Medulla oblongata (tissue), 1 donor: Measurements from ENCODE around the gene ZIC4.

ENCODE experiments used
- DNase-seq: peaks from one replicate; pipeline ENCODE4 v3.0.0-alpha.2; 2015; ENCODE audit errors: extremely low spot score

Gene ZIC4

GRCh38 chr3:147371771-147372340, 34.5 kb downstream of the ZIC4 start:
- no peak for DNase-seq

GRCh38 chr3:147371140-147371539, 35.2 kb downstream of the ZIC4 start:
- DNase-seq, result no peak

GRCh38 chr3:147370349-147370748, 36.0 kb downstream of the ZIC4 start:
- no peak for DNase-seq

DNA sequence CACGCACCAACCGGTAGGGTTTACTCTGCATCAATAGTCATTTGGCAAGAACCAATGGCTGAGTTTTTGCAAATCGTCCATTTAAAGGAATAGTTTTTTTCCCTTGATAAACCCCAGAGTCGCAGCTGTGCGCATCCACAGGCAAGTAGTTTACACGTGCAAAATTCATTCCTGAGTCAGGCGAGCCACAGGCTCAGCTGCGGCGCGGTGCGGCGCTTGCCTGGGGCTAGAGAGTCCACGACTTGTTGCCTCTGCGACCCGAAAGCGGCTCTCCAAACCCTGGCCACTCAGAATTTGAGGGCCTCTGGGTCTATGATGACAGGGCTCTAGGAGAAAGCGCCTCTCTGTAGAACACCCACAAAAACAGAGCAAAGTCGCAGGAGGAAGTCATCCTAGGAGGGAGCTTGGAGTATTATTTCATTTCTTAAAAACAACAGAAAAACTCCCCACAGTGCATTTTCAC, 36.7 kb downstream of the ZIC4 start:
- no peak for DNase-seq

DNA sequence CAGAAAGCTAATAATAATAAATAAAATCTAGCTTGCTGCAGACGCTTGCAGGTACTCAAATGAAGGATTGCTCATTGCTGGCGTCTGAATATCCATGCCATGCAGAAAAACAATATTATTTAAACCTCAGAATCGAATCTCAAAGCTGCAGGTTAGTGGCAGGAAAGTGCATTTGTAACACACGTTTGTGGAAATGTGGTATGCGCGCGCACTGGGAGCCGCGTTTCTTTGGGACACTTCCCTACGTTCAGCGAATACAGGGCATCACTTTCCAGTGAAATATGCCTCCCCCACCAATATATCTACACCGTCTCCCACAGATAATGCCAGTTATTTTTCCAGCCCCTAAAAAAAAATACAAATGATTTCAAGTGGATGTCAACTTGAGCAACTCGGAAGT, 37.1 kb downstream of the ZIC4 start:
- DNase-seq, result no peak

DNA sequence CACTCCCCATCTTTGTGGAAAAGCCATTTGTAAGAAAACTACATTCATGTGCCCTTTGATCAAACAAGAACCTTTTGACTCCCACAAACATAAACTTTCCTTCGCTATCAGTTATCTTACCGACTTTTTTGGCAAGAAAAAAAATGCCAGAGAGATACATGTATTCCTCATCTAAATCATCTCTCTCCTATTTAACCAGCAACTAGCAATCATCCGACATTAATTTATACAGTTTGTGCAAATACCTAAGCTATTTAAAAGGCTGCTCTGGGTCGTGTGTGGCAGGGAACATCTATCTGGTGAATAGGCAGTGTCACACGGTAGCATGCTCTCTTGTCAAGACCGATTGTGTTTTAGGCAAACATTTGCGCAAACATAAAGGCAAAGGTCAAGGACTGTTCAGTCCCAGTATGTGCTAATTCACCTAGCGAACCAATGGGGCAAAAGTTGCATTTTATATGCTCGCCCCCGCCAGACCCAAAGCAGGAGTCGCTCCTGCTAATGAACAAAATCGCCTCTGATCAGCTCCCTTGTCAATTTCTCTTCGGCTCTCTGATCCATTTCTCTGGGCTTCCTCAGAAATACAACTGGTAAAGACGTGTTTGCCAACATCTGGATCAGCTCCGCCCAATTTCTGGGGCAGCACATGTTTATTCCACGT, 37.7 kb downstream of the ZIC4 start:
- DNase-seq, result no peak

DNA sequence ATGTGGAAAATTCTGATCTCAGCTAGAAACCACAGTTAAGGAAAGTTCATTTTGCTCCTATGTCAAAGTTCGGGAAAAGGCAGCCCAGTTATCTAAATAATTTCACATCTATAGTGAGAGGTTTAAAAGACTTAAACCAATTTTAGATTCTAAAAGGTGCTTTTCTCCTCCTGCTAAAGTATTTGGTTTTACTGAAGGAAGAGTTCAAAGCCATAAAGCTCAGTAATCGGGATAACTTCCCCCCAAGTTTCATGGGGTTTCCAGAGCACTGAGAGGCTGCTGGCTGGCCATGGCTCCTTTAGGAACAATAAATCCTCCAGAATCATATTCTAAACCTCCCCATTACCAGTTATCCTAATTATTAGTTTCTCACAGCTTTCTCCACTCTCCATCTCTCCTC, 38.2 kb downstream of the ZIC4 start:
- no peak for DNase-seq

- DNase-seq, result no peak
These were observed 38.7 kb downstream of the ZIC4 start for GRCh38 chr3:147367676-147368075.

DNA sequence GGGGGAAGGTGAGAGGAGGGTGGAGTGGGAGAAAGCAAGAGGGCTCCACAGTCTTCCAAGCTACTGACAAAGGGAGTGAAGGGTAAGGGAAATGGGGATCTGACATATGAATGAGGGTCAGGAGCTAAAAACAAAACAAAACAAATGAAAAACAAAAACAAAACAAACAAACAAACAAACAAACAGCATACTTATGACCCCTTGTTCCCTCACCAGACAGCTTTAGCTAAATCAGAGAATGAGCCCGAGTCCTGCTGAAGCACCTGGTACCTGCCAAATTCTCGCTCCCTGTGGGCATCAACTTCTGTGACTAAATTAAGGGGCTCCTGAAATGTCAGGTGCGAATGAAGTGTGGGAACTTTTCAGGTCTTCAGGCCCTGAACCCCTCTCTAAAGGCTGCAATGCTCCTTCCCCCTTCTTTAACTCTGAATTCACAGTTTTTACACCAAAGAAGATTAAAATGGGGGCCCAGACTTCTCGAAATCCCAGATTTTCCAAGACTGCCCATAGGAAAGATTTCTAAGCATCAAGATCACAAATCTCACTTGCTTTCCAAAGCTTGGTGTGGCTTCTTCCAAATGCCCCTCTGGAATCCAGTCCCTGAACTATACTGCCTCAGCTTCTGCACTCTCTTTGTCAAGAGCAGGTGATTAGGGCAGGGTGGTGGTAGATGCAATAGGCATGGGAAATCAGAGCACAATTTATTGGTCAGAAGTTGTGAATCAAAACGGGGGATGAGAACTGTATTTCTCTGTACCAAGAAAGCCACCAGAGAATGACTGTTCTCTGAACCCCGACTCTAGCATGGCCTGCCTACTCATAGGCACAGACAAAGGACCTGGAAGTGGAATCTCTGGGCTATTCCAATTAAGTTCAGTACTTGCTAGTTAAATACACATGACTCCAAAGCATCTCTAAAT, 40.9 kb downstream of the ZIC4 start:
- DNase-seq, result no peak

DNA sequence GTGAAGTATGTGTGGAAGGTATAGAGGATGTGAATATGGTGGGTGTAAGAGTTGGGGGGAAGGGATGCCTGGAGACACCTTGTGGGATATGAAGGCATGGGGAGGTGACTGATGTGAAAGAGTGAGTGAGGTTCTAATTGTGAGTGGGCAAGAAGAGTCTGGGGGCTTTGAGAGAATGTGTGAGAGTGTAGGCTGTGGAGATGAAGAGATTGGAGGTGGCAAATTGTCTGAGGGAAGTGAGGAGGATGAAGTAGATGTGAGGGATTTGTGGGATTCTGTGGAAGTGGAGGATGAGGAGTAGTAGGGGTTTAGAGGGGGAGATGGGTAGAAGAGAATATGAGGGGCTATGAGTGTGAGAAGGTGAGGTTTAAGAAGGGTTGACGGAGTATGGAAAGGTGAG, 41.6 kb downstream of the ZIC4 start:
- DNase-seq, result no peak

GRCh38 chr3:147361454-147362420, 44.6 kb downstream of the ZIC4 start:
- DNase-seq, result no peak

- DNase-seq, result no peak
These were observed 45.5 kb downstream of the ZIC4 start for GRCh38 chr3:147360646-147361453.

DNA sequence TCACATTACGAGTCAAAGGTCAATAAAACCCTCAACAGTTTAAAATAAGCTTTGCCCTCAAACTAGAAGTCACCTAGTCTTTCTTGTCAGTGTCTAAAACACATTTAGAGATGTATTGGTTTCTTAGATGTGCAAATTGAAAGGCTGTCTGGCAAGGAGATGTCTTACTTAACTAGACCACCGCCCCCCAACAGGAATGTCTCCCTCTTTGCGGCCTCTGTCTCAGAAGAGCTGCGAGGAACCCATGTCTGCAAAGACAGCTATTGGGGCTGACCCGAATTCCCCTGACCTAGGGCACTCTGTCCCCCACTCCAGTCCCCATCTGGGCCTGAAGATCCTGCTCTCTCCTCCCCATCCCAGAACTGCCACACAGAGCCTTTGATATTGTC, 46.3 kb downstream of the ZIC4 start:
- no peak for DNase-seq

DNA sequence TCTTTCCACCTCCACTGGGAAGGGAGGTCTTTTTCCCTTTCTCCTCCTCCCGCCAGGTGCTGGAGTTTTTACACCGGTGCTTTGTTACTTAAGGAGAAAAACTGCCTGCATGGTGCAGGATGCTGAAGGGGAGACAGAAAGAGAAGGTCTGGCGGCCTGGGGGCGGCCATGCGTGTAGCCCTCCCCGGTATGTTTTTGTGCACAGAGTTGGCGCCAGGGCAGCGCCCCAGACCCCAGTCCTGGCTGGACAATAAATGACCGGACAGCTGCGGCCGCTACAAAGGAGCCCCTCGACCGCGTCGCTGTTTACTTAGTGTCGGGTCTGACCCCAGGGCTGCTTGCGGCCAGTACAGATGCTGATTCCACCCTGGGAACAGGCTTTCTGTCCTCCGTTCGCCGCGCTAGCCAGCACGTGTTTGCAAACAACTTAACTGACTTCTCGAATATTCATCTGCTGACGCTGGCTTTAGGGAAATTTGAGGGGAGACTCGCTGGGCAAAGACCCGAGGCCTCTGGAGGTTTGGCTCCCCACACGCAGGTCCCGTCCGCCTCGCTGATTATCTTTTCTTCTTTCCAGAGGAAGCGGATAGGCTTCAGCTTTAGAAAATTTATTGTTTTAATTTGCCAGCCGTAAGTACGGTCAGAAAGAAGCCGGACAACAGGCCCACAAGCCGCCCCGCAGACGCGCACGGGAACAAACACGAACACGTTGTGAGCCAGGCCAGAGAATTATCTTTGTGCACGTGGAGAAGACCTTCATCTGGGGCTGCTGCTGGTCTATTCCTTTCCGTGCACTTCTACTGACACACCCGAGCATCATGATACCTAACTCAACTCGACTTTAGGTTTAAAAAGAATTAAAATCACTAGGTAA, 46.9 kb downstream of the ZIC4 start:
- no peak for DNase-seq

DNA sequence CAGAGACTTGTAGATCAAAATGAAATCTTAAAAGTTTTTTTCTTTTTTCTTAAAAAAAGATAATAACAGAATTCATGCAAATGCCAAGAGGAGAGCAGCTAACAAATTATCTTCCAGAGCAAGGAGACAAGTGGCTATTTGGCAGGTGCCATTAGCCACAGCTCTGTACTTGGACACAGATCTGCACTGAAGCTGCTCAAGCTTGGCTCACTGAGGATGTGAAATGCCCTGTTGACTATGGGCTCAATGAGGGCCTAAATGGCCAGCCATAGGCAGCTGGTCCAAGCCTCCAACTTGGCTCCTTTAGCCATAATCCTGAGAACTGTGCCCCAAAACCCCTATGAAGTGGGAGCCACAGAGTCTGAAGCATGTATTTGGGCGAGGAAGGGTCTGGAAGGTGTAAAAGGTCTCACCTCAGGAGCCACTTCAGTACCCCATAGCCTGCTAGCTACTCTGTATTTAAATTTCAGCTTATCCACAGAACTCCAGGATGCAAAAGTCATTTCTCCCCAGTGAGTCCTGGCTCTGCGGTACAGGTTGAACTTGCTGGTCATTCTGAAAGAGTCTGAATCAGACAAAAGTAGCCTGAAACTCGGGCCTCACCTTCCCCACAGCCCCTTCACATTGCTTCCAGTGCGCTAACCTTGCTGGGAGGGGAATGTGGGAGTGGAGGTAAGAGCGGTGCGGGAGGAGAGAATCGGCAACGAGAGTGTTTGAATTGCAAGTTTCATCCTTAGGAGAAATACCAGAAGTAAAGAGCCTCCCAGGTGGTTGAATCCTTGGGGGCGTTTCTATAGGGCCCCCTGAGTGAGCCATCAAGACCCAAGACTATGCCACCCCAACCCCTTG, 48.0 kb downstream of the ZIC4 start:
- DNase-seq, result no peak

GRCh38 chr3:147356909-147357900, 49.1 kb downstream of the ZIC4 start:
- DNase-seq, result no peak

DNA sequence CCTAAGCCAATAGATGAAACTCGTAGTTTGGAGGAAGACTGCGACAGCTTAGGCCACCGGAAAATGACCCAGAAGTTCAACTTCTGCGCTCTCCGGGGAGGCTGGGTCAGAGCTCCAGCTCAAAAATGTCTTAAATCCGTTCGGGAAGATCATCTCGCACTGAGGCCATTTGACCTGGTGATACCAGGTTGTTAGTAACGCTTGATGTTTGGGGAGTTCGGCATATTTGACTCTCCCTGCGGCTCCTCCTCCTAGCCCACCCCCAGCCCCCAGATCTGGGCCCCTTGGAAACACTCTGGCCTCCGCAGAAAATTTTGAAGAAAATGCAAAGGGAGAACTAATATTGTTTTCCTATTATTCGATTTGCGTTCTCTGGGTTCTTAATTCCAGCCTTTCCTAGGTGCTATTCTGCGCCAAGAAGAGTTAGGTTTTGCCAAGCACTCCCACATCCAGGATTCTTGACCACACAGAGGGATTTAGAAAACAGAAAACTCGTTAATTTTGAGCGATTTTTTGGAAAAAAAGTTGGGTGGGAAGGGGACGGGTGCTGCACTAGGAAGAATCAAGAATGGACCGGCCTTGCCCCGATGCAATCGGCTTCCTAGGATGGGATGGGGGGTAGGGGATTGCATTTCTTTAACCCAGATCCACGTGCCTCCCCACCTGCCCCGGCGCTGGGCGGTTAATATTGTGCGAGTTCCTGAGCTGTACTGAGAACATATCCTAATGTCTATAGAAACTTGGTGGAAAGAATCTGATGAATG, 50.0 kb downstream of the ZIC4 start:
- DNase-seq, result no peak
